GM23338 (cell line): ENCODE measurements around the gene C8G.

Experiments used
- EZH2 ChIP-seq: fragments of 200-600 bp; sonication (generic); IDR thresholded peaks from one replicate; pipeline ENCODE4 v1.8.0; 2017; ENCODE audit warnings: antibody characterized with exemption, mild to moderate bottlenecking, low read depth; ENCODE audit not compliant: unreplicated experiment
- TF ChIP-seq, protein P1 (sequence below), 2 experiments: fragments of 200-600 bp in 1 of 2; sonication (generic) in 1 of 2; conservative IDR thresholded peaks; 2 replicates each; pipeline versions ENCODE4 v1.5.1 to v1.6.1; 2016 to 2017; ENCODE audit warnings: antibody characterized with exemption in 2 of 2, low read depth in 2 of 2, mild to moderate bottlenecking in 2 of 2, moderate library complexity in 1 of 2
- TF ChIP-seq, protein P2 (sequence below): IDR thresholded peaks from one replicate; pipeline ENCODE4 v1.6.1; 2018; ENCODE audit warnings: antibody characterized with exemption; ENCODE audit not compliant: unreplicated experiment

DNA sequence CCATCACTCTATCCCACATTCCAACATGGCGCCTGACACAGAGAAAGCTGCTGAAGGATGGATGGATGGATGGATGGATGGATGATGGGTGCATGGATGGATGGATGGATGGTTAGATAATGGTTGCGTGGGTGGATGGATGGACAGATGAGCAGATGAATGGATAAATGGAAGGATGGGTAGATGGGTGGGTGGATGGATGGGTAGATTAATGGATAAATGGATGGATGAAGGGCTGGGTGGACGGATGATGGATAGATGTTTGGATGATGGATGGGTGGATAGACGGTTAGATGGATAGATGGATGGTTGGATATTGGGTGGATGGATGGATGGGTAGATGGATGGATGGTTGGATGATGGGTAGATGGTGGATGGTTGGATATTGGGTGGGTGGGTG, 11.6 kb downstream of the C8G start:
- TF ChIP-seq, protein P1, sequence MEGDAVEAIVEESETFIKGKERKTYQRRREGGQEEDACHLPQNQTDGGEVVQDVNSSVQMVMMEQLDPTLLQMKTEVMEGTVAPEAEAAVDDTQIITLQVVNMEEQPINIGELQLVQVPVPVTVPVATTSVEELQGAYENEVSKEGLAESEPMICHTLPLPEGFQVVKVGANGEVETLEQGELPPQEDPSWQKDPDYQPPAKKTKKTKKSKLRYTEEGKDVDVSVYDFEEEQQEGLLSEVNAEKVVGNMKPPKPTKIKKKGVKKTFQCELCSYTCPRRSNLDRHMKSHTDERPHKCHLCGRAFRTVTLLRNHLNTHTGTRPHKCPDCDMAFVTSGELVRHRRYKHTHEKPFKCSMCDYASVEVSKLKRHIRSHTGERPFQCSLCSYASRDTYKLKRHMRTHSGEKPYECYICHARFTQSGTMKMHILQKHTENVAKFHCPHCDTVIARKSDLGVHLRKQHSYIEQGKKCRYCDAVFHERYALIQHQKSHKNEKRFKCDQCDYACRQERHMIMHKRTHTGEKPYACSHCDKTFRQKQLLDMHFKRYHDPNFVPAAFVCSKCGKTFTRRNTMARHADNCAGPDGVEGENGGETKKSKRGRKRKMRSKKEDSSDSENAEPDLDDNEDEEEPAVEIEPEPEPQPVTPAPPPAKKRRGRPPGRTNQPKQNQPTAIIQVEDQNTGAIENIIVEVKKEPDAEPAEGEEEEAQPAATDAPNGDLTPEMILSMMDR (conservative IDR thresholded peaks at IDR 0.05; ENCODE audit: low read depth in 2 of 2): no peak
- TF ChIP-seq, protein P2, sequence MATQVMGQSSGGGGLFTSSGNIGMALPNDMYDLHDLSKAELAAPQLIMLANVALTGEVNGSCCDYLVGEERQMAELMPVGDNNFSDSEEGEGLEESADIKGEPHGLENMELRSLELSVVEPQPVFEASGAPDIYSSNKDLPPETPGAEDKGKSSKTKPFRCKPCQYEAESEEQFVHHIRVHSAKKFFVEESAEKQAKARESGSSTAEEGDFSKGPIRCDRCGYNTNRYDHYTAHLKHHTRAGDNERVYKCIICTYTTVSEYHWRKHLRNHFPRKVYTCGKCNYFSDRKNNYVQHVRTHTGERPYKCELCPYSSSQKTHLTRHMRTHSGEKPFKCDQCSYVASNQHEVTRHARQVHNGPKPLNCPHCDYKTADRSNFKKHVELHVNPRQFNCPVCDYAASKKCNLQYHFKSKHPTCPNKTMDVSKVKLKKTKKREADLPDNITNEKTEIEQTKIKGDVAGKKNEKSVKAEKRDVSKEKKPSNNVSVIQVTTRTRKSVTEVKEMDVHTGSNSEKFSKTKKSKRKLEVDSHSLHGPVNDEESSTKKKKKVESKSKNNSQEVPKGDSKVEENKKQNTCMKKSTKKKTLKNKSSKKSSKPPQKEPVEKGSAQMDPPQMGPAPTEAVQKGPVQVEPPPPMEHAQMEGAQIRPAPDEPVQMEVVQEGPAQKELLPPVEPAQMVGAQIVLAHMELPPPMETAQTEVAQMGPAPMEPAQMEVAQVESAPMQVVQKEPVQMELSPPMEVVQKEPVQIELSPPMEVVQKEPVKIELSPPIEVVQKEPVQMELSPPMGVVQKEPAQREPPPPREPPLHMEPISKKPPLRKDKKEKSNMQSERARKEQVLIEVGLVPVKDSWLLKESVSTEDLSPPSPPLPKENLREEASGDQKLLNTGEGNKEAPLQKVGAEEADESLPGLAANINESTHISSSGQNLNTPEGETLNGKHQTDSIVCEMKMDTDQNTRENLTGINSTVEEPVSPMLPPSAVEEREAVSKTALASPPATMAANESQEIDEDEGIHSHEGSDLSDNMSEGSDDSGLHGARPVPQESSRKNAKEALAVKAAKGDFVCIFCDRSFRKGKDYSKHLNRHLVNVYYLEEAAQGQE: no peak
- no peak for TF ChIP-seq EZH2
